K562 (cell line): ENCODE results near the gene FMOD. TPM values are rescaled to one million over a fixed set of nuclear protein-coding genes. Genes with fewer than 3 reads are reported as not detected.

Source experiments
- ATAC-seq: fragments of 200-7000 bp; cut with Tn5 transposase; 3 replicates; pipeline ENCODE4 v1.9.1; 2020; ENCODE audit warnings: moderate library complexity
- BruUV-seq: library from RNA; stranded (reverse); fragments of 400-500 nt; replicated peaks from 2 replicates; lab custom pipeline; 2021; lab: Mats Ljungman, UMichigan
- CTCF ChIA-PET: fragments of 300-600 bp; formaldehyde crosslinking; extraction: SDS; loops from one replicate; lab custom pipeline; 2021; ENCODE audit warnings: low intra/inter-chr PET ratio; lab: Yijun Ruan, JAX
- POLR2A ChIA-PET: fragments of 300-600, 350-650 bp; sonication (Branson Sonifier 250); formaldehyde crosslinking; extraction: SDS; loops from one replicate; lab custom pipeline; 2021; ENCODE audit warnings: antibody characterized with exemption, inconsistent platforms; lab: Yijun Ruan, JAX
- DNase-seq, 4 experiments: peaks; one replicate each; pipeline versions ENCODE4 v3.0.0 to v3.0.0-alpha.2; 2011 to 2018; ENCODE audit warnings: low spot score in 3 of 4, mixed read lengths in 3 of 4; ENCODE audit errors: extremely low read depth in 1 of 4
- FAIRE-seq: peaks from 2 replicates; lab custom pipeline; 2011; peaks lifted over from hg19 to GRCh38; lab: Jason Lieb, UNC
- H2AFZ ChIP-seq: 2 replicates; pipeline ENCODE4 v1.6.0; 2011; ENCODE audit warnings: low read depth, low read length, control low read depth, inconsistent platforms
- H3K27ac ChIP-seq: fragments of 200-600 bp; 3 replicates; pipeline ENCODE4 v1.8.0; 2011; ENCODE audit warnings: low read depth, mild to moderate bottlenecking, control low read depth, inconsistent platforms, low read length, moderate library complexity, mixed read lengths; ENCODE audit errors: extremely low read depth
- H3K27me3 ChIP-seq, 2 experiments: fragments of 300-600 bp in 1 of 2; 2 replicates in 1 of 2; 3 replicates in 1 of 2; pipeline versions ENCODE4 v1.6.0 to v1.8.0; 2011; ENCODE audit warnings: inconsistent platforms in 2 of 2, low read length in 2 of 2, mild to moderate bottlenecking in 1 of 2, mixed read lengths in 1 of 2, moderate library complexity in 1 of 2; ENCODE audit not compliant: control insufficient read depth in 2 of 2, insufficient read depth in 2 of 2
- H3K36me3 ChIP-seq: fragments of 300-600 bp; 3 replicates; pipeline ENCODE4 v1.8.0; 2011; ENCODE audit warnings: mild to moderate bottlenecking, low read length, inconsistent platforms; ENCODE audit not compliant: control insufficient read depth, insufficient read depth
- H3K4me1 ChIP-seq, 2 experiments: fragments of 200-600 bp in 1 of 2; replicated peaks in 1 of 2; 2 replicates in 1 of 2; 3 replicates in 1 of 2; pipeline versions ENCODE4 v1.5.1 to v1.8.0; 2011; ENCODE audit warnings: inconsistent platforms in 2 of 2, low read length in 2 of 2, mild to moderate bottlenecking in 1 of 2, mixed read lengths in 1 of 2, moderate library complexity in 1 of 2; ENCODE audit not compliant: control insufficient read depth in 2 of 2, insufficient read depth in 2 of 2
- H3K4me2 ChIP-seq: 2 replicates; pipeline ENCODE4 v1.6.1; 2011; ENCODE audit warnings: low read length, control low read depth, inconsistent platforms, mixed read lengths; ENCODE audit not compliant: insufficient read depth
- H3K4me3 ChIP-seq: fragments of 200-600 bp; sonication (generic), shearing (Covaris generic); 2 replicates; pipeline ENCODE4 v1.5.1; 2016; ENCODE audit warnings: control low read depth, inconsistent platforms
- H3K79me2 ChIP-seq: fragments of 200-600 bp; 3 replicates; pipeline ENCODE4 v1.8.0; 2011; ENCODE audit warnings: low read length, inconsistent platforms; ENCODE audit not compliant: control insufficient read depth, insufficient read depth
- H3K9ac ChIP-seq, 2 experiments: 2 replicates each; pipeline versions ENCODE4 v1.6.0 to v1.6.1; 2011; ENCODE audit warnings: low read depth in 2 of 2, low read length in 2 of 2, control low read depth in 1 of 2, inconsistent platforms in 1 of 2, mild to moderate bottlenecking in 1 of 2, mixed read lengths in 1 of 2; ENCODE audit not compliant: insufficient read depth in 1 of 2
- H3K9me1 ChIP-seq: one replicate; pipeline ENCODE4 v1.6.0; 2011; ENCODE audit warnings: inconsistent platforms, mild to moderate bottlenecking, low read length, moderate library complexity; ENCODE audit not compliant: control insufficient read depth, insufficient read depth
- H3K9me3 ChIP-seq: replicated peaks from 2 replicates; pipeline ENCODE4 v1.5.1; 2011; ENCODE audit warnings: low read depth, low read length, inconsistent platforms; ENCODE audit not compliant: control insufficient read depth, insufficient read depth
- H4K20me1 ChIP-seq: replicated peaks from 2 replicates; pipeline ENCODE4 v1.6.1; 2011; ENCODE audit warnings: low read length, inconsistent platforms, mixed read lengths; ENCODE audit not compliant: control insufficient read depth, insufficient read depth
- DMBX1 ChIP-seq: fragments of 250-450 bp; sonication (Bioruptor Pico); IDR thresholded peaks from 2 replicates; pipeline ENCODE4 v1.8.0; 2022; ENCODE audit warnings: inconsistent platforms, mild to moderate bottlenecking, moderate library complexity, borderline replicate concordance
- HDGF ChIP-seq: fragments of 450-650 bp; IDR thresholded peaks from 2 replicates; pipeline ENCODE4 v1.6.1; 2016
- KHSRP ChIP-seq: fragments of 450-650 bp; IDR thresholded peaks from 2 replicates; pipeline ENCODE4 v1.6.1; 2017
- LEF1 ChIP-seq: fragments of 450-650 bp; IDR thresholded peaks from 2 replicates; pipeline ENCODE4 v1.6.1; 2016; ENCODE audit warnings: mild to moderate bottlenecking
- MAFF ChIP-seq: IDR thresholded peaks from 2 replicates; pipeline ENCODE4 v1.6.1; 2012; ENCODE audit warnings: low read length, improper control_type of control experiment
- MCM5 ChIP-seq: fragments of 450-650 bp; IDR thresholded peaks from 2 replicates; pipeline ENCODE4 v1.6.1; 2016; ENCODE audit warnings: low read depth
- NFYB ChIP-seq: IDR thresholded peaks from 2 replicates; pipeline ENCODE4 v1.6.1; 2011; ENCODE audit warnings: mild to moderate bottlenecking, moderate library complexity; ENCODE audit not compliant: insufficient read length; ENCODE audit errors: extremely low read depth
- SREBF2 ChIP-seq: sonication (generic); formaldehyde crosslinking; IDR thresholded peaks from 2 replicates; pipeline ENCODE4 v1.4.0; 2020; ENCODE audit warnings: mild to moderate bottlenecking, missing genetic modification reagents
- TFAM ChIP-seq: fragments of 250-450 bp; sonication (Bioruptor Pico); conservative IDR thresholded peaks from 2 replicates; pipeline ENCODE4 v1.5.0; 2021; ENCODE audit warnings: mild to moderate bottlenecking, moderate library complexity
- TSC22D4 ChIP-seq: fragments of 450-650 bp; IDR thresholded peaks from 2 replicates; pipeline ENCODE4 v1.6.1; 2016; ENCODE audit warnings: missing genetic modification characterization, missing biosample characterization, control low read depth
- ZNF764 ChIP-seq: fragments of 250-450 bp; sonication (Bioruptor Pico); IDR thresholded peaks from 2 replicates; pipeline ENCODE4 v1.4.0; 2020; ENCODE audit warnings: low read depth, mild to moderate bottlenecking, moderate library complexity
- WGBS: fragments of 100-300 bp; shearing (Covaris generic); methylation state at CpG from one replicate; pipeline ENCODE4 v1.1.6; 2016; ENCODE audit warnings: low coverage, mixed read lengths; ENCODE audit not compliant: insufficient coverage; ENCODE audit errors: missing lambda C conversion rate; 5-methylcytosine and 5-hydroxymethylcytosine counted together
- in situ Hi-C: fragments of 300-500 bp; cut with MboI; formaldehyde crosslinking; loops from 4 replicates; pipeline ENCODE4 v1.15.0; 2018; ENCODE audit warnings: inconsistent platforms, mixed read lengths
- intact Hi-C: fragments of 100-400 bp; cut with micrococcal nuclease; formaldehyde crosslinking; loops from 2 replicates; pipeline ENCODE4 v1.14.2; 2022
- polyA plus RNA-seq, 8 experiments: library from polyadenylated mRNA; depleted of rRNA in 4 of 8; stranded (reverse) in 5 of 8; unstranded in 3 of 8; fragments of >200 nt; fragmentation: Nextera tagmentation in 2 of 8; fragmentation: Illumina TruSeq in 1 of 8; extraction: Ambion mirVana in 2 of 8; extraction: Trizol in 1 of 8; gene quantifications; 2 replicates each; pipeline versions ENCODE4 v1.2.1 to v1.2.3, GENCODE V29; 2011 to 2014; ENCODE audit warnings: inconsistent platforms in 1 of 8, missing spikeins in 1 of 8
- total RNA-seq, 7 experiments: library from RNA; depleted of rRNA in 6 of 7; stranded (reverse); fragments of >200 nt in 6 of 7; fragmentation: Illumina TruSeq in 2 of 7; extraction: Trizol in 2 of 7; gene quantifications; 2 replicates each; pipeline versions ENCODE4 v1.2.1 to v1.2.3, GENCODE V29; 2011 to 2021; ENCODE audit warnings: low replicate concordance in 1 of 7
- TF ChIP-seq, protein P1 (sequence below), 2 experiments: fragments of 450-650 bp in 1 of 2; IDR thresholded peaks; 2 replicates each; pipeline ENCODE4 v1.6.1; 2011 to 2017; ENCODE audit warnings: low read depth in 2 of 2, antibody characterized with exemption in 1 of 2, borderline replicate concordance in 1 of 2, low read length in 1 of 2, mild to moderate bottlenecking in 1 of 2, mixed read lengths in 1 of 2; ENCODE audit not compliant: control insufficient read depth in 1 of 2
- TF ChIP-seq, protein P2 (sequence below): sonication (generic); formaldehyde crosslinking; IDR thresholded peaks from 2 replicates; pipeline ENCODE4 v1.8.0; 2022; ENCODE audit warnings: mild to moderate bottlenecking, missing genetic modification reagents, borderline replicate concordance

FMOD gene
- total and polyA plus RNA-seq, 9 of the 15 experiments (the other 6 are each of a cell fraction or from before 2014, with no cell fraction given) = 0.03 to 0.13 (median 0.03) TPM; not detected in 6

DNA sequence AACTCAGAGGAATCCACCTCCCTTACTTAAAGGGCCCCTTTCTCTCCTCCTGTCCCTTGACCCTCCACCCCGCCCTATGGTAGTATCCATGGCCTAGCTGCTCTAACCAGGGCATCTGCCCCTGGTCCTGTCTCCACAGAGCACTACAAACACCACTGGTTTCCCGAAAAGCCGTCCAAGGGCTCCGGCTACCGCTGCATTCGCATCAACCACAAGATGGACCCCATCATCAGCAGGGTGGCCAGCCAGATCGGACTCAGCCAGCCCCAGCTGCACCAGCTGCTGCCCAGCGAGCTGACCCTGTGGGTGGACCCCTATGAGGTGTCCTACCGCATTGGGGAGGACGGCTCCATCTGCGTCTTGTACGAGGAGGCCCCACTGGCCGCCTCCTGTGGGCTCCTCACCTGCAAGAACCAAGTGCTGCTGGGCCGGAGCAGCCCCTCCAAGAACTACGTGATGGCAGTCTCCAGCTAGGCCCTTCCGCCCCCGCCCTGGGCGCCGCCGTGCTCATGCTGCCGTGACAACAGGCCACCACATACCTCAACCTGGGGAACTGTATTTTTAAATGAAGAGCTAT, 43.9 kb downstream of the FMOD start (continued):
- TF ChIP-seq, protein P1, sequence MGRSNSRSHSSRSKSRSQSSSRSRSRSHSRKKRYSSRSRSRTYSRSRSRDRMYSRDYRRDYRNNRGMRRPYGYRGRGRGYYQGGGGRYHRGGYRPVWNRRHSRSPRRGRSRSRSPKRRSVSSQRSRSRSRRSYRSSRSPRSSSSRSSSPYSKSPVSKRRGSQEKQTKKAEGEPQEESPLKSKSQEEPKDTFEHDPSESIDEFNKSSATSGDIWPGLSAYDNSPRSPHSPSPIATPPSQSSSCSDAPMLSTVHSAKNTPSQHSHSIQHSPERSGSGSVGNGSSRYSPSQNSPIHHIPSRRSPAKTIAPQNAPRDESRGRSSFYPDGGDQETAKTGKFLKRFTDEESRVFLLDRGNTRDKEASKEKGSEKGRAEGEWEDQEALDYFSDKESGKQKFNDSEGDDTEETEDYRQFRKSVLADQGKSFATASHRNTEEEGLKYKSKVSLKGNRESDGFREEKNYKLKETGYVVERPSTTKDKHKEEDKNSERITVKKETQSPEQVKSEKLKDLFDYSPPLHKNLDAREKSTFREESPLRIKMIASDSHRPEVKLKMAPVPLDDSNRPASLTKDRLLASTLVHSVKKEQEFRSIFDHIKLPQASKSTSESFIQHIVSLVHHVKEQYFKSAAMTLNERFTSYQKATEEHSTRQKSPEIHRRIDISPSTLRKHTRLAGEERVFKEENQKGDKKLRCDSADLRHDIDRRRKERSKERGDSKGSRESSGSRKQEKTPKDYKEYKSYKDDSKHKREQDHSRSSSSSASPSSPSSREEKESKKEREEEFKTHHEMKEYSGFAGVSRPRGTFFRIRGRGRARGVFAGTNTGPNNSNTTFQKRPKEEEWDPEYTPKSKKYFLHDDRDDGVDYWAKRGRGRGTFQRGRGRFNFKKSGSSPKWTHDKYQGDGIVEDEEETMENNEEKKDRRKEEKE (IDR thresholded peaks at IDR 0.05; ENCODE audit: borderline replicate concordance in 1 of 2, control insufficient read depth in 1 of 2, low read depth in 2 of 2, low read length in 1 of 2) = no peak

DNA sequence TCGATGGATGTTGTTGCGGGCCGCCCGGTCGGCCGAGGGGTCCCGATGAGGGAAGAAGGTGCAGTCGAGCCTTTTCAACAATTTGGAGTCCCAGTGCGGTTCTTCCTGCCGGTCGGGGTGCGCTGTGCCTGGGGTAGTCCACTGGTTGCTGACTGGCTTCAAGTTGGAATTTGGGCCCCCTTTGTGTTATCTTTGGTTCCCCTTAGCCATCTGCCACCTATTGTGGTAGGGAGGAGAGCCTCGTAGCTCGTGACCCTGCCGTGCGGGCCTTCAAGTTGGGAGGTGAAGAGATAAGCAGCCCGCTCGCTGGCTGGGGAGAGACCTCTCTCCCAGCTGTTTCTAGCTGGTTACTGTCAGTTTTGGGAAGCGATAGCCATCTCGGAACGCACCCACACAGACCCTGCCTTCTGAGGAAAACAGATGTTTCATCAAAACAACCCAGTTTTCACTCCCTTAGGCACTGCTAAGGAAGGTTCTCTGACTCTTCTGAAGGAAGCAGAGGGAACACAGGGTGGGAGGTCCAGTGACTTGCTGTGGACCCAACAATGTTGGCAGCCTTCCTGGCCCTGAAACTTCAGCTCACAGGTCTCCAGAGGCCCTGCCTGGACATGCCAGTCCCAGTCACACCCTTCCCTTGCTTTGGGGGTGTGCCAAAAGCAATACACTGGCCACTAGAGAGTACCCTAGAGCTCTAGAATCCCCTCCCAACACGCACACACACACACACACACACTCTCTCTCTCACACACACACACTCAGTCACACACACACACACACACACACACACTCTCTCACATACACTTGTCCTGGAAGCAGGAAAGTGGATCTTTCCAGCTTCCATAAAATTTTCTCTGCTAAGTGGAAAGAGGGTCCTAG, 44.6 kb downstream of the FMOD start:
- Histone ChIP-seq H3K79me2 (peaks cover 26% of the 10 kb centered on the region; the same call in 2 of the 3 replicates), H3K9ac (peak overlapping the region; percentile 84 to 93), H3K27ac (peak overlapping the region; percentile 87), H4K20me1 (peaks cover 32% of the 10 kb centered on the region), H3K9me3 (no peaks in the 10 kb centered on the region), H2AFZ (peak overlapping the region; percentile 85), H3K36me3 (peaks cover 11% of the 10 kb centered on the region), H3K4me1 (peaks cover 53 to 64% of the 10 kb centered on the region in 2 experiments), H3K9me1 (peaks cover 1% of the 10 kb centered on the region), H3K27me3 (no peaks in the 10 kb centered on the region), H3K4me3 (peak overlapping the region; percentile 69), H3K4me2 (peak overlapping the region; percentile 84)
- CTCF ChIA-PET = interaction anchor here (0.7 kb wide), 1 partner anchor 32 kb away, joined by 3 read pairs; no protein-coding TSS in a partner anchor
- in situ Hi-C loops = no loop called here
- TSS peak; percentile 45 for BruUV-seq
- ATAC-seq (peak; percentile 66), FAIRE-seq (peak; percentile 78), DNase-seq (peak; percentile 86 to 94 (median 90))
- 2% methylated on average over 22 of the region's 22 CpGs for WGBS
- intact Hi-C loops = loop anchor here (1.0 kb wide), 1 partner anchor 21 kb away; no protein-coding TSS in a partner anchor
- POLR2A ChIA-PET = interaction anchor here (0.5 to 9.3 kb wide), 15 partner anchors 10 to 1188 kb away, joined by 3 to 117 read pairs (median 5); no protein-coding TSS in a partner anchor
- TF ChIP-seq TSC22D4 (tag) = no peak
- peak; percentile 68; the same call in 1 of the 2 replicates for TF ChIP-seq DMBX1
- peak; percentile 49; the same call in 1 of the 2 replicates for TF ChIP-seq HDGF
- TF ChIP-seq MCM5 = no peak
- TF ChIP-seq, protein P2, sequence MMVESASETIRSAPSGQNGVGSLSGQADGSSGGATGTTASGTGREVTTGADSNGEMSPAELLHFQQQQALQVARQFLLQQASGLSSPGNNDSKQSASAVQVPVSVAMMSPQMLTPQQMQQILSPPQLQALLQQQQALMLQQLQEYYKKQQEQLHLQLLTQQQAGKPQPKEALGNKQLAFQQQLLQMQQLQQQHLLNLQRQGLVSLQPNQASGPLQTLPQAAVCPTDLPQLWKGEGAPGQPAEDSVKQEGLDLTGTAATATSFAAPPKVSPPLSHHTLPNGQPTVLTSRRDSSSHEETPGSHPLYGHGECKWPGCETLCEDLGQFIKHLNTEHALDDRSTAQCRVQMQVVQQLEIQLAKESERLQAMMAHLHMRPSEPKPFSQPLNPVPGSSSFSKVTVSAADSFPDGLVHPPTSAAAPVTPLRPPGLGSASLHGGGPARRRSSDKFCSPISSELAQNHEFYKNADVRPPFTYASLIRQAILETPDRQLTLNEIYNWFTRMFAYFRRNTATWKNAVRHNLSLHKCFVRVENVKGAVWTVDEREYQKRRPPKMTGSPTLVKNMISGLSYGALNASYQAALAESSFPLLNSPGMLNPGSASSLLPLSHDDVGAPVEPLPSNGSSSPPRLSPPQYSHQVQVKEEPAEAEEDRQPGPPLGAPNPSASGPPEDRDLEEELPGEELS = no peak
- TF ChIP-seq NFYB = no peak
- TF ChIP-seq MAFF = peak; percentile 10; the same call in 1 of the 2 replicates
- no peak for TF ChIP-seq SREBF2 (CRISPR knock-in tag)
- no peak for TF ChIP-seq TFAM (CRISPR knock-in tag)
- TF ChIP-seq KHSRP = no peak
- TF ChIP-seq LEF1 = peak; percentile 82; the same call in 1 of the 2 replicates
- TF ChIP-seq ZNF764 = no peak
